ENCODE measurements around the gene BICDL2.

GRCh38 chr16:3060339-3061127 is 23.8 kb upstream of the BICDL2 start:
- TF ChIP-seq ZNF76 (tag by site-specific recombination; IDR thresholded peaks at IDR 0.05; ENCODE audit: borderline replicate concordance, low read depth) (no peak), ZNF274 (IDR thresholded peaks at IDR 0.05; ENCODE audit: low read length) (no peak), ZNF274 (tag by site-specific recombination; IDR thresholded peaks at IDR 0.05; ENCODE audit: borderline replicate concordance) (no peak), YY1 (tag by site-specific recombination; IDR thresholded peaks at IDR 0.05) (no peak), ZNF747 (tag by site-specific recombination; IDR thresholded peaks at IDR 0.05) (no peak), CTCF (tag by site-specific recombination; IDR thresholded peaks at IDR 0.05) (no peak), IKZF3 (tag by site-specific recombination; IDR thresholded peaks at IDR 0.05) (no peak), GLIS2 (tag by site-specific recombination; IDR thresholded peaks at IDR 0.05) (no peak), ATF2 (tag by site-specific recombination; IDR thresholded peaks at IDR 0.05; ENCODE audit: low read depth) (no peak), ZNF513 (tag by site-specific recombination; IDR thresholded peaks at IDR 0.05) (no peak)

Data from HEK293 (cell line).